ENCODE measurements around the gene MRPS27.

The MRPS27 gene

DNA sequence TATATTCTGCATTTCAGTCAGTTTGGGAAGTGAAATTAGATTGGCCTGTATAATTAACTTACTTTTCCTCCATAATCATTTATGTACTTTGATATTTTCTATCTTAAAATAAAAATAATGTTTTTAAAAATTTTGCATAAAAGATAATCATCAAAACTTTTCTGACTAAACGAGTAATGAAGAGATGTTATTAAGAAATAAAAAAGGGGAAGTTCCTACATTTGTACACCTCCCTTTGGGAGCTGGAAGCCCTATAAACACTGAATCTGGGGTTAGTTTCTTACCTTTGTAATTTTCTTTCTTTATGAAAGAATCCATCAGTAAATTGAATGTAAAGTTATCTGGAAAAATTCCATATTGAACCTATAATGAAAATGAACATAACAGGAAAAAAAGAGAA is 86.2 kb downstream of the MRPS27 start:
- DNase-seq (ENCODE audit: low read depth in 2 of 2), result no peak

DNA sequence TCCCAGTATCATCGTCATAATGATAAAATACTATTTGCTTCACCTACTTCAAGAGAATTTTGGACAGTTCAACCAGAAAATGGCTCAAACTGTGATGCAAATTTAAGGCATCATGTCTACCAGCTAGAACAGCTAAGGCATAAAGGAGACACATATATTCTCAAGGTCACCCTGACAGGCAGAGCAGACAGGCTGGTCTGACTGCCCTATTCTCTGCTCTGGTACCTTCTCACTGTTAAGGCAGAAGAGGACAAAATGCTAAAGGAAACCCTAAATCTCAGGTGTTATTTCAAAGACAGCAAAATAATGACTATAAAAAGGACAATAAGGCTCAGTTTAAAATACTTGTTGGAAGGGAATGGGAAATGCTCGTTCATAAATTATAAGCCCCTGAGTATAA is 87.2 kb downstream of the MRPS27 start:
- no peak for DNase-seq (ENCODE audit: low read depth in 2 of 2)

DNA sequence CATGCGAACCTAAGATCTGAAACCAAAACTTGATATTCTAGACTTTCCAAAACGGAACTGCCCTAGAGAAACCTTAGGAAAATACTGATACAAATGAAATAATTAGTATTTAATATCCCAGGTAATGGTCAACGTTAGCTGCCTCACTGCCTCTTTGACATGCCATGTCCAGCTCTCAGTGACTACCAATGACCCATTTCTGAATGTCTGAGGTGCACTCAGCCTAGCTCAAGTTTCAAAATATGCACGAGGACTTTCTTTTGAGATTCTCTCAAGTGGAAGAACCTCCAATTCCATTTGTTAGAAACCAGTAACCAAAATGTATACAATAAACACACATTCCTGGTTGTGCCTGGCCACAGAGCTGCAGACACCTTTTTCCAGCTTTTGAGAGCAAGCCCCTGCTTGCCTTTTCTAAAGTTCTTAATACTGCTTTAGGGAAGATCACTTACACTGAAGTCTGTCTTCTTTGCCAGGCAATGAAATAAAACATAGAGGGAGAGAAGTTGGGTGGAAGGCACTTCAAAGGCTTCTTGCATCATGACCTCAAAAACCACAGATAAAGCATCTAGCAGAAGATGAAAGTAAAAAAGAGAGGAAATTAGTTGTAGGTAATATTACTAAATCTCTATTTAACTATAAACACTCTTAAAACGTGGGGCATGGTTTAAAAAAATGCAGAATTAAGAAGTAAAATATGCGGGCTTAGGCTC is 87.9 kb downstream of the MRPS27 start:
- no peak for DNase-seq (ENCODE audit: low read depth in 2 of 2)

DNA sequence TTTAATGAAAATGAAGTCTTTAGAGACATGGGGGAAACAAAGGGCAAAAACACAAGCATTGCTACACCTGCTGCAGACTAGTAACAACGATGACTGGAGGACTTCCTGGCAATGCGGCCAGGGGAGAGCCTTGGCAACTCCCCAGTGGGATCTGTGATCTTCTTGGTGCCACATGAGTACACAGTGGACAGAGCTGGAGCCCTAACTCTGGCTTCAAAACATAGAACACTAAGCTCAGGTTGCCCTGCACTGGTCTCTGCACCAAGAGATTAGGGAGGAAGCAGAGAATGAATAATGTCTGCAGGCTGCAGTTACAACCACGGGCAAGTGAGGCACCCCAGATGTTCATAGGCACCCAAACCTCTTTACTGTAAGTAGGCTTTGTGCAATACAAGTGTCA is 91.1 kb downstream of the MRPS27 start:
- no peak for DNase-seq (ENCODE audit: low read depth in 2 of 2)

DNA sequence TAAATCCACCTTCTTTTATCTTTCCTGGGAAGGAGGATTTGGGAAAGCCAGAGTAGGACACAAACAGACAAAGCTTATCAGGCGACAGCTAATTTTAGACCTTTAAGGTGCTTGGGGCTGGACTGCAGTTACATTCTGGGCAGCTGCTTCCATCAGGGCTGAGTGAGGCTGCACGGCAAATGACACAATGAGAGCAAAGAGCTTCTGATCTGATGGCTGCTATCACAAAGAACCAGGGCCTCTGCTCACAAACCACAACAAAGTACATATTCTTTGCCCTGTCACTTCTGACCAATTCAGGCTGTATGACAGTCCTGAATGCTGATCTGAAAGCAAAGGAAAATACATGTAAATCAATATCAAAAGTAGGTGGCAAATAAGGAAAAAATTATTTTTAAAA is 93.1 kb downstream of the MRPS27 start:
- DNase-seq (ENCODE audit: low read depth in 2 of 2), result no peak

DNA sequence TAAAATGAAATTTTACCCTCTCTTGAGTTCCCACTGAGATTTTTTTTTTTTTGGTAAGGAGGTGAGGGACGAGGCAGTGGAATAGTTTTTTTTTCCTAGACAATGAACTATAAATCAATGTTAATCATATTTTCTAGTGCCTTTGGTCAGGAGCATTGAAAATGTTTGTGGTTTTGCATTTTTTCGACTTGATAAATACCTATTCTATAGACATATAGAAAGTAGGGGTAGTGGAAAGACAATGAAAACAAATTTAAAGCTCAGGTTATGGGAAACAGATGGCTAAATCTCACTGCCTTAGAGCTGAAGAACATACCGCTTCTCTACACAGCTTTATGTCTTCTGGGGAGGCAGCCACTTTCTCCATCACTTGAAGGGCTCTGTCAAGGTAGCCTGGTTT is 94.3 kb downstream of the MRPS27 start:
- DNase-seq (ENCODE audit: low read depth in 2 of 2), result no peak

DNA sequence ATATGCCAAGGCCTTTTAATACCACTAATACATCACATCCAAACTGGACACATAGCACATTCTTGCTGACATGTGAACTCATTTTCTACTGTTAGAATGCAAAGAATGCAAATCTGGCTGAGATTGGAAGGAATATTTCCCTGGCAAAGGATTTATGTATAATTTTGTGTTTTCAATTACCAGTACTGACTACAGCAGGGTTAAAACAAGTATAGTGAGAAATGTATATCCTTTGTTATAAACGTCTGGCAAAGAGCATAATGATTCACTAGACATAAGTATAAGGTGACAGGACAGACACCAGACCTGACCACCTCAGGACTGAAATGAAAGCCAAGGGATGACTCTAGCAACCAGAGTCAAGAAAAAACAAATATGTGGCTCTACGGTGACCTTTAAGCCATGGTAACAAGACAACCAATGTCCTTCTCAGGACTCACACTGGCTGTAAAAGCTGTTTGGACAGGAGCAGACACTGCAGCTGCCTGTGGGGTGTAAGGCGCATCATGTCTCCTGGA is 95.0 kb downstream of the MRPS27 start:
- DNase-seq (ENCODE audit: low read depth in 2 of 2), result no peak

DNA sequence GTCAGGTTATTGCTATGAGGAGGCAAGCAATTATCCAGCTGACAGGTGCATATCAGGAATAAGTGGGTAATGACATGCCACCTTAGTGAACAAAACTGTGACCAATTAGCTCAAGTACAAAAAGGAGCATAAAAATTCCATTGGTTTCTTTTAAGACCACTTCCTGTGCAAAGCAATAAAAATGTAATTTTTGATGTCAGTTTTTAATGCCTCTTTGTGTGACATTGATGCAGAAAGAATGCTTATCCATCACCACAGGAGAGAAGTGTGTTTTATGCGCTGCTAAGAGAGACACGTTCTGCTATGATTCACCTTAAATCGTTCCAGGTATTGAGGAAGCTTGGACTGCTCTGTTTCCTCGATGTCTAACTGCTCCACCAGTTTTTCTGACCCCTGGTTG is 96.7 kb downstream of the MRPS27 start:
- DNase-seq (ENCODE audit: low read depth in 2 of 2), result no peak

DNA sequence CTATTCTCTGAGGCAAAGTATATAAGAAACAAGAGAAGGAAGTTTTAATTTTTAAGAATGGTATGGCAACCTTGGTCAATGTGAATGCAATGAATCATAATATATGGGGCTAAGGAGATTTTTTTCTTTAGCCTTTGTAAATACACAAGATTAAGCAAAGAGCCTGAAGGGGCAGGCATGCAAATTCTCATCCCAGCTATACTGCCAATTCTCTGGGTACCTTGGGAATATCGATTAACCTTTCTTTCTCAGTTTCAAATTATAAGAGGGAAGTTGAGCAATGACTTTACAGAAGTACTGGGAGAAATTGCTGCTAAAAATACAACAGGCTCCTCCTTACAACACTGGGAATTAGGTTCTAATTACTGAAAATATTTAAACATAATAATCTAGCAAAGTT is 97.5 kb downstream of the MRPS27 start:
- no peak for DNase-seq (ENCODE audit: low read depth in 2 of 2)

DNA sequence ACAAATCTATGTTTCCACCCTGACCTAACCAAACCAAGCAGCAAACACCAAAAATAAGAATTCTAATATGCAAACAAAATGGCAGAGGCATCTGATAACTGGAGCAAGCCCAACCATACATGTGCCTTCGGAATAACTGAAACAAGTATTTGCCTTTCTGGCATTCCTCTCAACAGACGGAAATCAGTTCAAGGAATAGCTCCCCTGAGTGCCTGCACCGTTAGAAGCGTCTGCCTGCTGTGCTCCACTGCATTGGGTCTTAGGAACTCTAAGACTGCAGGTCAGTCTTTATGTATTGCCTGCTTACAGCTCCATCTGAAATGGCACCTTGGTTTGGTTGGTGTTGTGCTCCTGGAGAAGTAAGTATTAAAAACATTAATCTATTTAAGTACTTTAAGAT is 98.5 kb downstream of the MRPS27 start:
- no peak for DNase-seq (ENCODE audit: low read depth in 2 of 2)

DNA sequence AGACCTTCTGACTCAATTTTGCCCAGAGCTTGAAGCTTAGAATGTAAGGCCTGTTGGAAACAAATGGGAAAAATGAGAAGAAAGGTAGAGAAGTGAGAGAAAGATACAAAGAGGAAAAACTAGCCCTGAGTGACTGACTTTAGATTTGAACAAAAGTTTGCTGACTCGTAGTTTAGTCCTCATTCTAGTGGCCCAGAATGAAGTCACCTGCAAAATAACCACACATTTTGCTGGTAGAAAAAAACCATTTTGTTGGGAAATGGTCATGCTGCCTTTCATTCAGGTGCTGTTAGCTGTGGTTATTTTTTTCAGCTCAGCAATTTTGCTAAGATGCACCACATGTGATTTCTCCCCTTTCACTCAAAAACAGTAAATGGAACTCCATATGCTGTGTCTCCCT is 98.9 kb downstream of the MRPS27 start:
- DNase-seq (ENCODE audit: low read depth in 2 of 2), result no peak

DNA sequence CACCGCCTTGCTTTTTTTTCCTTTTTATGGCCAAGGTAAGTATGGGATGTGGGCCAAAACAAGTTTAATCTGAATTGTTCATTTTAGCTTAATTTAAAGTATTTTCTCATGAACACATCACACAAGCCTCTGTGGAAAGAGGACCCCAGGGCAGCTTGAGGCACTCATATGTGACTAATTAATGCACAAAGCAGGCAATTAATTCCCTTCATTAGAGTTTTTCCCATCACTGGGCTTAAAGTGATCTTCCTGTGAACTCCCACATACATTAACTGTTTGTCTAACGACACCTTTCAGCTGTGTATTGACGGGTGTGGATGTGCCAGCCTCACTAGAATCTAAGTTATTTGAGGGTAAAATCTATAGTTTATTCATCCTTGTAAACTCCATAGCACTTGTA is 103.3 kb downstream of the MRPS27 start:
- DNase-seq (ENCODE audit: low read depth in 2 of 2), result no peak

DNA sequence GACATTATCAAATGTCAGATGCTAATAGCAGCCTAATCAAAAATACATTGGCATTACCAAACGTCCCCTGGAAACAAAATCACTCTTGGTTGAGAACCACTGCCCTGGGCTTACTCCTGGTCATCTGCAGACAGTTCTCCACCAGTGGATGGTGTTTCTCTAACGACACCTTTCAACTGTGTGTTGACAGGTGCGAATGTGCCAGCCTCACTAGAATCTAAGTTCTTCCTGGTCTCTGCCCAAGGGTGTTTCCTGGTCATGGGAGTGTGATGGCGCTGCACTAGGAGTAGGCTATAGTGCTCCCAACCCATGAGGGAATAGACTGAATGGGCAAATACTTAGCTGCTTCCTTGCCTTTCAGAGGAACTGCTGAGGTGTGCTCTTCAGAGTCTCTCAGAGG is 105.9 kb downstream of the MRPS27 start:
- no peak for DNase-seq (ENCODE audit: low read depth in 2 of 2)

DNA sequence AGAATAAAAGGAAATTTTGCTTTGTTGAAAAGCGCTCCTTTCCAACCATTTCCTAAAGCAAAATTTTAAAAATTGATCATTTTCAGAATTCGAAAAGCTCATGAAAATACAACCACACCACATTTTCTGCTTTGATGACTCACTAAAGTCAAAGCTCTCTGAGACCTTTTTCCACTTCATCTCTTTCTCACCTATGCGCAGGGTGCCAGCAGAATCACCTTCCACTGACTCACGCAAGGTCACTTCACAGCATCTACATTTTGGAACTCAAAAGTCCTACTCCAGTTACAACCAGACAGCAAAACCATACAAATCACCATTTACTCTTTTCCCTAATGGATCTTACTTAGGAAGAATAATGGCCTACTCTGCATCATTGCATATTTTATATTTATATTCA is 106.6 kb downstream of the MRPS27 start:
- DNase-seq (ENCODE audit: low read depth in 2 of 2), result no peak

DNA sequence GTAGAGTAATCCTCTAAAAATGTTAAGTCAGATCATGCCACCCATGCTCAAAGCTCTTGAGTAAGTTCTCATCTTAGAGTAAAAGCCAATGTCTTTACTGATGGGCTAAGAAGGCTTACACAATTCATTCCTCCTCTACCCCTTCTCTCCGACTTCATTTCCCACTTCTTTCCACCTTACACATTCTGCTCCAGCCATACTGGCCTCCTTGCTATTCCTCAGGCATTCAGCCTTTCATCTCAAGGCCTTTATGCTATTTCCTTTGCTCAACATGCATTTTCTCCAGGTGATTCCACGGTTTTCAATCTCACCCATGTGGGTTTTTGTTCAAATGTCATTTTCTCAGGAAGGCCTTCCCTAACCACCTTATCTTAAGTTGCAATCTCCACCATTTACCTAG is 107.9 kb downstream of the MRPS27 start:
- DNase-seq (ENCODE audit: low read depth in 2 of 2), result no peak

DNA sequence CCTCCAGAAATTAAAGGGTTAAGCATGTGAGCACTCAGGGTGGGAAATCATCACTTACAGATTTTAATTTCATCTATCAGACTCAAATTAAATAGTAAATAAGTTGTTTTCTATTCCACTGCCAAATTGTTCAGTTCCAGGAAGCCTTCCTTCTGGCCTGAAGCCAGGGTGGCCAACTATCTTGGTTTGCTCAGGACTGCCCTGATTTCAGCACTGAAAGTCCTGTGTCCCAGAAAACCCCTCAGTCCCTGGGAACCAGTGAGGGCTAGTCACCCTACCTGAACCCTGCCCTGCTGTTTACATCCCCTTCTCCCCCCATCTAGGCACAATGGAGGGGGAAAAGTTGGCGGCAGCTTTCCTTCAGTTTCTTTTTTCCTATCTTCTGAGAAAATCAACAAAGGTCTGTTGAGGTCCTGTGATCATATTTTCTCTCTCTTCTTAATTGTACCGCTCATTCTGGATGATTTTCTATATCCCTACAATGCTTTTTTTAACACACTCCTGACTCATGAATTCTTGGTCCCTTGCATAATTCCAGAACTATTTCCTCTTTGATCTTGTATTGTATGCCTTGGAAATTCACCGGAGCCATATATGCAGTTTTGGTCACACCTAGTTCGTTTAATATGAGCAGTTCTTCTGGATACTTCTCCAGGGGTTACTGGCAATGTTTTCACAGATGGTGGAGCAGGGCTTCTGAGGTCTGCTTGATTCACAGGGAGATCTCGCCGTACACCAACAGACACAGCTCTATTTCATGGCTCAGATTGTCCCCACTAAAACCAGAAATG is 109.0 kb downstream of the MRPS27 start:
- DNase-seq (ENCODE audit: low read depth in 2 of 2), result no peak

DNA sequence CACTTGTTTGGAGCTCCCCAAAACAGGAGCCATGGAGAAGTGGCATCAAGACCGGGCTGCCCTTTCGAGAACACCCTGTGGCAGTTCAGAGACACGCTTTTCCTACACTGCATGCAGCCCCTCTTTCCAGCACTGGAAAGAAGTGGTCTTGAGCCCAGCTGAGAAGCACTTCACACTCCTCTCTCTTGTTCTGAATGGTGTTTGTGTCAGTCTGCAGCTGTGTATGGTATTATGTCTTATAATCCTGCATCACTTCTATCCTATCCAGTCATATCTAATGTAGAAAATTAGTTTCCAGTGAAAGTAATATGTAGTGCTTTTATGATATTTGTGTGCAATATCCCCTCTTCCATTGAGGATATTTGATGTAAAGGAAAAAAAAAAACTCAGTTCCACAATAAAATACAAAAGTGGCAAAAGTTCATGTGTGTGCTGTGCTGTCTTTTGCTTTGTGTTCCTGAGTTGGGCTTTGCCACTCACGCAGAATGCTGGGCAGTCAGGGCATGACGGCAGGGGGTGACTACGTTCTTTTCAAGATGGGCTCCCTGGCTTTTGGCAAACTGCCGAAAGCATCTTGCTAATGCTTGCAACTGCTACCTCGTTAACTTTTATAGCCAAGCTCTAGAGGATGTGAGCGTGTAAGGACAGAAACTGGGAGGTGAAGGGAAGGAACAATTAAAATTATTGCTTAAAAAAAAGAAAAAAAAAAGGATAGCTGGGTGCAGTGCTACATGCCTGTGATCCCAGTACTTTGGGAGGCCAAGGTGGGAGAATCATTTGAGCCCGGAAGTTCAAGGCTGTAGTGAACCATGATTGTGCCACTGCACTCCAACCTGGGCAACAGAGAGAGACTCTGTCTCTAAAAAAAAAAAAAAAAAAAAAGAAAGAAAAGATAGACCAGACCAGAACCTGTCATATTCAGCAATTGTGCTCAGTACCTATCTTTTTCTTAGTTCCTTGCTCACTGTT is 110.6 kb downstream of the MRPS27 start:
- DNase-seq (ENCODE audit: low read depth in 2 of 2), result no peak

DNA sequence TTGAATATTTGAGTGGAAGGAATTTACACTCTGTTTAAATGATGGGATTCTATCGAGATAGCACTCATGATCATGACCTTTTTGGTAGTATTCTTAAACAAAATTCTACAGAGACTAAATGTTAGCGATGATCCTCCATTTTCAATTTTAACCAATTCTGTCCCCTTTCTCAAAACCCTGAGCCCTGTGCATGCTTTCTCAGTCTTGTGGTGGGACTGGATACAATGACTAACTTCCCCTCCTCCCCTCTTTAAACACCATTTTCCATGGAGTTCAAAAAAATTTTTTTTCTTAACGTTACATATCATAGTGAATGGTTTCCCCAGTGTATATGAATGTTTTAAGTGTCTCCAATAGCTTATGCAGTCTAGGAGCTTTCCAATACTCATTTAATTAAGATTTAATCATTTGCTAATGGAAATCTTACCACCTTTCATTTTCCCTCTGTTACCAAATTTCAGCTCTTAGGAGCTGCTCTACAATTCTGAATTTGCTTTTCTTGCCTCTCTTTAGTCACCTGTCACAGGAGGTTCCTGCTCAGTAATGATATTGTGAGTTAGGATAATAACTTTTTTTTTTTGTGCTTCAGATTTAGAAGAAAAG is 111.6 kb downstream of the MRPS27 start:
- DNase-seq (ENCODE audit: low read depth in 2 of 2), result no peak

DNA sequence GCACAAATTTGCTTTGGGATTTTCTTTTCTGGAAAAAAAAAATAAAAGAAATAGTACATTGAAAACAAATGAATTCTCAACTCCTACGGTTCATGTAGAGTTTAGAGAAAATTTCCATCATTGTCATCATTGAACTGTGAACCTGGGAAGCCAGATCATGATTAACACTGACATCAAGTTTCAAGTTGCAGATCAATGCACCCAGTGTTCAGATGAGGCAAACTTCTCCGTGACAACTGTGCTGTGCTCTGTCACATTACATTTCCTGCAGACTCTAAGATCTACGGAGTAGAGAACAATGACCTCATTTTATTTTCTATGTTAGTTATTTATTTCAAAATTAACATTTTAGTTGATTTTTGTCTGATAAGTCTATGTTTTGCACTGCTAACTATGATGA is 113.0 kb downstream of the MRPS27 start:
- DNase-seq (ENCODE audit: low read depth in 2 of 2), result no peak

DNA sequence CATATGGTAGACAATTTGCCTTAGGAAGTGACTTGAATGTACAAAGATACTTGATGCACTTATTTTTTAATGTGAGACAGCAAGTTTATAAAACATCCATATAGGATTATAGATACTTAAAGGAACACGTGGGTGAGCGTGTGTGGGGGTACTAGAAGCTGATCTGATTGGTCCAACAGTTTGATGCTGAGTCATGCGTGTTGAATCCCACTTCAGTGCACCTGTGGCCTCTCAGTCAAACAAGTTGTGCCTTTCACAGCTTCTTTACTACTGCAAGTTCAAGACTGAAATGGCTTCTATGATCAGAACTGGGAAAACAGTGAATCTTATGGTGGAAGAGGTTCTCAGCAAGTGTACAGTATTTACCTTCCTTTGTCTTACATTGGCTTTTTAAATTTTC is 113.9 kb downstream of the MRPS27 start:
- no peak for DNase-seq (ENCODE audit: low read depth in 2 of 2)

DNA sequence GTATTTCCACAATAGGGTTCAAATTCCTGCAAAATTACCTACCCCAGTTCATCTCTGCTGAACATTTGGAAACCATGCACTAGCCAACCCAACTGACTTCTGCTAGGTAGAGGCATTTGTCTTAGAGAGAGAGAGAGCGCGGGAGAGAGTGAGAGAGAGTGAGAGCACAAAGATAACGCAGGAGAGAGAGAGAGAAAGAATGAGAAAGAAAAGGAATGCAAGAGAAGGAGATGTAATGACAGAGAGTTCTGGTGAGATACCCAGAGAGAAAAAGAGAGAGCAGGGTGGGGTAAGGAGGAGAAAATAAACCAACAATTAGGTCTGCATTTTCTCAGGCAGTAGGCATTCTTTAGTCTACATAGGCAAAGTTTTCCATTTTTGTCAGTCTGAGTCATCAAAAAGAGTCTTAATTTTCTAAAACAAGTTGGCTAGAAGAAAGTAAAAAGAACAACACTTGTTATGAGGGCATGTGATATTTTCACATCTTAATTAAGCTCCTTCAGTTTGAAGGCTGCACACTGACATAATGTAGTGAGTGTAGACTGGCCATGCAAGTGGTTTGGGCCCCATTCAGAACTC is 114.5 kb downstream of the MRPS27 start:
- no peak for DNase-seq (ENCODE audit: low read depth in 2 of 2)
